Measurements from ENCODE around the gene ZBTB40.

DNA sequence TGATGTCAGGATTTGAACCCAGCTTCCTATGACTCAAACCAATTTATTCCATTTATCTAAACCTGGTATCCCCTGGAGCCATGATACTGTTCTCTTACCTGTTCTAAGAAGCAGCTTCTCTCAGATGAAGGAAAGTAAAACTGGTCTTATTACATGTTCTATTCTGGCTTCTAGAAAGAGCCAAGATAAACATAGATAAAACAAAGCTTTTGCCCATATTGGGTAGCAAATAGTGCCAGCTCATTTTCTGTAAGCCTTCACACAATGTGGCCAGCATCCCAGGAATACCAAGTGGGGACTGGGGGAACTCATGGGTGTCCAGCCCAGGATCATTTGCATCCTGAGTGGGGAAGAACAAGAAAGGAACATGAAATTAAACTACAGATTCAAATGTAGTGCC lies 58.2 kb downstream of the ZBTB40 start:
- TF ChIP-seq POLR2A (IDR thresholded peaks at IDR 0.05; ENCODE audit: low read length) (no peak), GATA1 (IDR thresholded peaks at IDR 0.05; ENCODE audit: low read depth, low read length) (no peak)

All from erythroblast (primary cell).